ENCODE measurements around the gene TRPC4AP.

- TF ChIP-seq CTCF (IDR thresholded peaks at IDR 0.05) (no peak), POLR2A (IDR thresholded peaks at IDR 0.05) (no peak)
These were observed 7.6 kb downstream of the TRPC4AP start for GRCh38 chr20:35084998-35085397.
